HG03520 (cell line): ENCODE measurements around the gene CDK14.

ENCODE experiments used
- ATAC-seq: cut with Tn5 transposase; IDR thresholded peaks from one replicate; pipeline ENCODE4 v1.9.1; 2021; ENCODE audit warnings: mild to moderate bottlenecking, moderate library complexity; ENCODE audit not compliant: unreplicated experiment

CDK14 gene

DNA sequence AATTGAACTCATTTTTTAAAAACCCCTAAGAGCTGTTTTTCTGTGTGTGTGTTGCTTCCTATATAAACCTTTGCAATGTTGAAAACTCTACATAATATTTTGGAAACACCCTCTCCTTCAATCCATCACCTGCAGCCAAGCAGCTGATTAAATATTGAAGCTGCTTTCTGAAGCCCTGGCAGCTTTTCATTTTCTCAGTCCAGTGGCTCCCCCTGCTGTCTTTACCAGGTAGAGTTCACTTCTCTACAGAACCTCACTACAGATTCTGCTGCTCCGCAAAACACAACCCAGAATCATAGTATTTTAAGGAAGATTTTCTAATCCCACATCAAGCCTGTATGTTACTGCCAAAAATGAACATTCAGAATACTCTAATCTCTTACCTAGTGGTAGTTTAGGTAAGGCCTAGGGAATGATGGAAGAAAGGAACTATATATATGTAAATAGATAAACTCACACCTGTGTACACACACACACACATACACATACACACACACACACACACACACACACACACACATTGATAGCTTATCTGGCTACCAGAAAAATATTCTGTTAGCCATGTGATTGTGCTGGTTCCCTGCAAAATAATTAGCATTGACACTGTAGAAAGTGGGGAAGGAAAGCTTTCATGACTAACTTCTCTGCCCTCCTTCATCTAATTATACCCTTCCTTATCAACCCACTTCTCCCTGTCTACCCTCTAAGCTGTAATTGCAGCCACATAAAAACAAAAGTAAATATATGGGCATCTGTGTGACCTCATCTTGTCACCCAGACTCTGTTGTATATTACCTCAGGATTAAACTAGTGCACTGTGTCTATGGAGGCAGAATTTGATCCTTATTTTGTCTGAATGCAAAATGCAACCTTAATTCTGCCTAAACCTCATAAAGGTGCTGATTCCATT is 438.6 kb downstream of the CDK14 start:
- peak; percentile 45 for ATAC-seq

- ATAC-seq, result peak; percentile 94
Observed at GRCh38 chr7:91039033-91039432, 442.9 kb downstream of the CDK14 start.

DNA sequence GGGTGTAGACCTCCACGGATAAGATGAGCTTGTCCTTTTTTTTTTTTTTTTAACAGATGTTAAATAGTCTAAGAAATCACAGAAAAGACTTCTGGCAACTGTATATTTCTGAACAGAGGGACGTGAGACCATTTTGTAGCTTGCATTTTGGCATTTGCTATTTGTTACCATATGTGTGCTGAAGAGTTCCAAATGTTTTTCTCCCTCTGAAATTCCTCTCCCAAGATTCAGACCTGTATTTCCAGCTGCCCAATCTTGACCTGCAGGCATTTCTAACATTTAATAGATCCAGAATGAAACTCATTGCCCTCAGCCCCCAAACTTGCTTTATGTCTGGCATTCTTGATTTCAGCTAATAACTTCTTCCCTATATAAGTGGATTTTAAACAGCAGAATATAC is 445.0 kb downstream of the CDK14 start:
- no peak for ATAC-seq

DNA sequence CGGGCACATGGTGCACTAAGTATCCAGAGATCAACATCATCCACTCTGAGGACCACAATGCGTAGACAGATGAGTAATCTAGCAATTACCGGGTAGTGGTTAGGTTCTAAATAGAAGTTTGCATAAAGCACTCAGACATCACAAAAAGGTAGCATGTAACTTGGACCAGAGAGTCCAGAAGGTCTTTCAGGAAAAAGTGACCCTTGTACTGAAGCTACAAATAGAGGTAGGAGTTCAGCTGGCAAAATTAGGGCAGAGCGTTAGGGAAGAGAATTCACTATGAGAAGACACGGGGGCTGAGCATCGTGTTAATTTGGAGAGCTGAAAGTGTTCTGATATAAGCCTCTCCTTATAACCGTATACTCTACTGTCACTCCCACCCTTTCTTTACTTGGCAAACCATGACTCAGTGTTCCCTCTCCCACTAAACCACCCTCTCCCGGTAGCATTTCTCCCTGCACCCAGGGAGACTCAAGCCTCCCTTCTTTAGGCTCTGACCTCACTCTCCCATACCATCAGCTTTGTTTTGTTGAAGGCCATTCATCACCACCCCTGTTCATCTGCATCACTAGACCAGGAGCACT is 445.9 kb downstream of the CDK14 start:
- ATAC-seq, result no peak

DNA sequence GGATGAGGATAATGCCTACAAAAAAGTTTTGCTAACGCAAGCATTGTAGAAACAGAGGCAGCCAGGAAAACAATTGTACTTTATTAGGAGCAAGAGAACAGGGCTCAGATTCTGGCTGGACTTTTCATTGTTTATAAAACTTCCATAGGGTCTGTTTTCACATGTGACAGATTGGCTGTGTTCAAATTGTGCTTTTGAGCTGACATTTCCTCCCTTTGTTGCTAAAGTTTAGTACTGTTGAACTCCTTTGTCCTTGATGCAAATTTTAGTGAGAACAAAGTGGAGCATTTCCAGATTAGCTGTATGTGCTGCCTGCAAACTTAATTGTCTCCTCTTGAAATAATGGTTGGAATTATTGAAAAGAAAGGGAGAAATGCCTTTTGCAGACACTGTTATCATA is 447.1 kb downstream of the CDK14 start:
- ATAC-seq, result no peak

GRCh38 chr7:91043924-91044645 is 448.0 kb downstream of the CDK14 start:
- no peak for ATAC-seq

DNA sequence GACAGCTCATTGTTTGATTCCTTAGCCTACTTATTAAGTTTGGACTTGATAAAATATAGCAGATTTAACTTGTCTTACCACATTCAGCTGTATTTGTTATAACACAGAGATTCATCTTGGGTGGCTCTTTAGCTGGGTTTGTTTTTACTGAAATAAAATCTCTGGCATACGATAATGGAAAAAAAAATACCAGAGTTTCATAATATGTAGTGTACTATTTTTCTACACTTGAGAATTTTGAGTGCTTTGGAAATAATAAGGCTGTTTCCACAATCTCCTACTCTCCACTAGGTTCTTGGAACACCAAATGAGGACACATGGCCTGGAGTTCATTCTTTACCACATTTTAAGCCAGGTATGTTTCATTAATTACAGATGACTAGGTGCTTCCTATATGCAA is 449.5 kb downstream of the CDK14 start:
- no peak for ATAC-seq

DNA sequence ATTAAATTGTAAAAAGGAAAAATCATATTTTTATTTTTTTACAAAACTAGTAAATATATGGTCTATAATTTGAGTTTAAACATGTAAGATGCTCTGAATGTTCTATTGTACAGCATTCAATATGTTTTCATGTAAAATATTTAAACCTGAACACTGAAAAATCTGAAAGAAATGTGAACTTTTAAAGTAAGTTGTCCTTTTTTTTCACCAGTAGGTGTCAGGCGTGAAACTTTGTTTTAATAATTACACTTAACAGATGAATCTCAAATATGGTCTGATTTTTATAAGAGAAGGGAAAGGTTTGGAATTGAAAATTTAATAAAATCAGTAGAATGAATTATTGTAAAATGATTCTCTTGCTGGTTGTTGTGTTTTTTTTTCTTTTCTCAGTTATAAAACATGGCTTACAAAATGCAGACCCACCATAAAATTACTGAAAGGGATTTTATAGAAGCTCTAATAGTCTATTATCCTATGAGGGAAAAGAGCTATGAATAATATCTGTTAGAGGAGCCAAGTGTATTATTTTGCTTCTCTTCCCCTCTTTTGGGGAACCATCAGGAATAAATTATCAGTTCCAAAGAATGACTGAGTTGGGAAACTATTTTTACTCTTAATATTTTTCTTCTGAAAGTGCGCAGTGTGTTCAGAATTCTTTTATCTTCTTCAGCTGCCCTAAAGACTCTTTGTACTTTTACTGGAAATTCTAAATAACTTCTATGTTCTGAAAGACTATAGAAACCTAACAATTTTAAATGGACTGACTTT is 450.4 kb downstream of the CDK14 start:
- ATAC-seq, result no peak

GRCh38 chr7:91047636-91048035 is 451.5 kb downstream of the CDK14 start:
- ATAC-seq, result no peak

- peak; percentile 86 for ATAC-seq
Observed at GRCh38 chr7:91050677-91051076, 454.6 kb downstream of the CDK14 start.

GRCh38 chr7:91051966-91052365 is 455.8 kb downstream of the CDK14 start:
- no peak for ATAC-seq

- ATAC-seq, result no peak
Observed at GRCh38 chr7:91054374-91054773, 458.3 kb downstream of the CDK14 start.

GRCh38 chr7:91055219-91055618 is 459.1 kb downstream of the CDK14 start:
- no peak for ATAC-seq

GRCh38 chr7:91062713-91063112 is 466.6 kb downstream of the CDK14 start:
- no peak for ATAC-seq

DNA sequence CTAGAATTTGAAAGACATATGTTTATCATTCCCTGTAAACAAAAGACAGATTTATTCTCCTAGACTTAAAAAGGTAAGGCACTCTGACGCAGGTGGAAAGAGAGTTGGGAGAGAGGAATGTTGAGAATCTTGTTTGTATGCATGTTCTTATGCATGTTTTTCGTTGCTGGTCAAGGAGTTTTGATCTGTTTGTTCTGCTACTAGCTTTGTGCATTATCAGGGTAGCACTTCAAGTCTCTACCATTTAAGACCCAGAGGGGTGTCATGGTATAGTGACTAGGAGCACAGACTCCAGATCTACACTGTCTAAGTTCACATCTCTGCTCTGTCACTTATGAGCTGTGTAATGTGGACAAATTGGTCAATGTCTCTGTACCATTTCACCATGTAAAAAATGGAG is 467.9 kb downstream of the CDK14 start:
- ATAC-seq, result no peak

- no peak for ATAC-seq
Observed at GRCh38 chr7:91064938-91065337, 468.8 kb downstream of the CDK14 start.

GRCh38 chr7:91066627-91067026 is 470.5 kb downstream of the CDK14 start:
- ATAC-seq, result no peak

DNA sequence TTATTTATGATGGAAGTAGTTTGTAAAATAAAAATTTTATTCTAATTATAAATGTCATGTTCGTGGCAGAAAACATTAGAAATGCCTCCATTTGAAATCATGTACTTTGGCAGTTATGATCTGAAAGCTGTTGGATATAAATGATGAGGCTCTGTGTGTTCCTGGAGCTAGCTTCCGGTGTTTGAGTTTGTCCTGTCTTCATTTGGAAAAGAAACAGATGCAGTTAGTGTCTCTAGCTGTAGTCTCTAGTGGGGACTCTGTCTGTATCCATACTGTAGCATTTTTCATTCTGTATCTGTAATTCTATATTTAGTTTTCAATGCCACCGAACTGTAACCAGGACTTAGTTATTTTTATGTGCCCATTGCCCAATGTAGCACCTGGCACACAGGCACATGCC is 471.1 kb downstream of the CDK14 start:
- ATAC-seq, result no peak

DNA sequence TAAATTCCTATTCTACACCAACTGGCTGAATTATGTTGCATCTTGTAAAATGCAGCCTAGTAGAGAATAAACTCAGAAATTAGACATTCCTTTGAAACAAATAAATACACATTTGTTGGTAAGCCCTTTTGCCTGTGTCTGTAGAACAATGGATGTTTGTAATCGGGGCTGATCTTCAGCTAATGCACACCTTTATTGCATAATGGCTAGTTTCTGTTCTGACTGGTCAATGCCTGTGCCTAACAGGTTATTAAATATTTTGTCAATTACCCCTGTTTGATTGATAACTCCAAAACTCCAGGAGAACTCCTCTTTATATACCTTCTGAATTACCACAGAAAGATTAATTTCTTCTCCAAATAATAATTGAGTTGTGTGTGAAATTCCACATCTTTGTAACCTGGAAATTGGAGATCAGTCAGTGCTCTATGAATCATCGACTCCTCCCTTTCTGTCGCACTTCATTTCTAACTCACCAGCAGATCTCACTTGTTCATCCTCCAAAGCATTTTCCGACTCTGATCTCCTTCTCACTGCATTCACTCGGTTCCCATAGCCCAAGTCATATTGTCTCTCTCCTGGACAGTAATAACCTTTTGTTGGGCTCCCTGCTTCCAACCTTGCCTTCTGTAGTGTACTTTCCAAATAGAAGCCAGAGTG is 472.1 kb downstream of the CDK14 start:
- ATAC-seq, result no peak

DNA sequence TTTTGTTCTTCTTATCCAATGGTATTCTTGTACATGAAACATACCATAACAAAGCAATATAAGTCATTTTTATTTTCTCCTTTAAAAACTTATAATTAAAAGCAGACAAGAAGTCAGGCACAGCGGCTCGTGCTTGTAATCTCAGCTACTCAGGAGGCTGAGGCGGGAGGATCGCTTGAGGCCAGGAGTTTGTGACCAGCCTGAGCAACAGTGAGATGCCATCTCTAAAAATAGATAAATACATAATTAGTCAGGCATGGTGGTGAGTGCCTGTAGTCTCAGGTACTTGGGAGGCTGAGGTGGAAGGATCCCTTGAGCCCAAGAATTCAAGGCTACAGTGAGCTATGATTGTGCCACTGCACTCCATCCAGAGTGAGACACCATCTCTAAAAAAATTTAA is 473.0 kb downstream of the CDK14 start:
- ATAC-seq, result no peak

DNA sequence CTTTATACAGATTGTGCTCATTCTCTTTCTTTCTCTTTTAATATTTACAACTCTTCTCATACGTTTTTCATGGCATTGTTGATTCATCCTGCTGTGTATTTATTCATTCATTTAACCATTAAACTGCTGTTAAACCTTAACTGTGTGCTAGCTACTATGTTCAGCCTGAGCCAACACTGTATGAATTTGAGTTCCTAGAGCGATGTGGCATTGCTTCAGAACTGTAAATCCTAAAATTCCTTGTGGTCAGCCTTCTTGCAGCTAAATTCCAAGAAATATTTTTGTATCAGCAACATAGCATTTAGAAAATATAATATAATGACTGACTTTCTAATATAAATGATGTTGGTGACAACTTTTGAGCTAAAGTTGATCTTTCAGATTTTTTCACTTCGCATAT is 483.4 kb downstream of the CDK14 start:
- no peak for ATAC-seq
